GM06990 (cell line): ENCODE measurements around the gene ATP4B.

Source experiments
- DNase-seq: peaks from one replicate; pipeline ENCODE4 v3.0.0-alpha.2; 2011; ENCODE audit not compliant: insufficient read length; ENCODE audit errors: extremely low read depth
- H3K27me3 ChIP-seq: replicated peaks from 2 replicates; pipeline ENCODE4 v1.6.0; 2011; ENCODE audit warnings: low read length; ENCODE audit not compliant: control insufficient read depth, insufficient read depth
- H3K36me3 ChIP-seq: 2 replicates; pipeline ENCODE4 v1.5.1; 2011; ENCODE audit warnings: low read length; ENCODE audit not compliant: control insufficient read depth, insufficient read depth
- H3K4me3 ChIP-seq: replicated peaks from 2 replicates; pipeline ENCODE4 v1.5.1; 2011; ENCODE audit warnings: low read depth, mild to moderate bottlenecking, control low read depth, low read length
- TF ChIP-seq, protein P1 (sequence below): IDR thresholded peaks from 2 replicates; pipeline ENCODE4 v1.5.1; 2011; ENCODE audit warnings: low read length, control low read depth, mild to moderate bottlenecking, inconsistent platforms; ENCODE audit not compliant: insufficient read depth, poor library complexity, severe bottlenecking

Gene ATP4B

GRCh38 chr13:113618455-113618854 lies 39.5 kb downstream of the ATP4B start:
- peaks cover 16% of the 10 kb centered on the region for H3K36me3 ChIP-seq
- DNase-seq: no peak

GRCh38 chr13:113617961-113618360 lies 40.0 kb downstream of the ATP4B start:
- Histone ChIP-seq H3K27me3 (no peaks in the 10 kb centered on the region), H3K4me3 (no peak overlapping the region), H3K36me3 (peaks cover 11% of the 10 kb centered on the region)
- TF ChIP-seq, protein P1, sequence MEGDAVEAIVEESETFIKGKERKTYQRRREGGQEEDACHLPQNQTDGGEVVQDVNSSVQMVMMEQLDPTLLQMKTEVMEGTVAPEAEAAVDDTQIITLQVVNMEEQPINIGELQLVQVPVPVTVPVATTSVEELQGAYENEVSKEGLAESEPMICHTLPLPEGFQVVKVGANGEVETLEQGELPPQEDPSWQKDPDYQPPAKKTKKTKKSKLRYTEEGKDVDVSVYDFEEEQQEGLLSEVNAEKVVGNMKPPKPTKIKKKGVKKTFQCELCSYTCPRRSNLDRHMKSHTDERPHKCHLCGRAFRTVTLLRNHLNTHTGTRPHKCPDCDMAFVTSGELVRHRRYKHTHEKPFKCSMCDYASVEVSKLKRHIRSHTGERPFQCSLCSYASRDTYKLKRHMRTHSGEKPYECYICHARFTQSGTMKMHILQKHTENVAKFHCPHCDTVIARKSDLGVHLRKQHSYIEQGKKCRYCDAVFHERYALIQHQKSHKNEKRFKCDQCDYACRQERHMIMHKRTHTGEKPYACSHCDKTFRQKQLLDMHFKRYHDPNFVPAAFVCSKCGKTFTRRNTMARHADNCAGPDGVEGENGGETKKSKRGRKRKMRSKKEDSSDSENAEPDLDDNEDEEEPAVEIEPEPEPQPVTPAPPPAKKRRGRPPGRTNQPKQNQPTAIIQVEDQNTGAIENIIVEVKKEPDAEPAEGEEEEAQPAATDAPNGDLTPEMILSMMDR: no peak
- DNase-seq: no peak

More at GRCh38 chr13:113618455-113618854, 39.5 kb downstream of the ATP4B start:
- no peak overlapping the region for H3K4me3 ChIP-seq
- H3K27me3 ChIP-seq: no peaks in the 10 kb centered on the region
- TF ChIP-seq, protein P1: no peak

GRCh38 chr13:113616991-113617749 lies 40.8 kb downstream of the ATP4B start:
- H3K4me3 ChIP-seq: no peak overlapping the region
- H3K36me3 ChIP-seq: peaks cover 11% of the 10 kb centered on the region
- TF ChIP-seq, protein P1: no peak
- no peaks in the 10 kb centered on the region for H3K27me3 ChIP-seq
- no peak for DNase-seq

DNA sequence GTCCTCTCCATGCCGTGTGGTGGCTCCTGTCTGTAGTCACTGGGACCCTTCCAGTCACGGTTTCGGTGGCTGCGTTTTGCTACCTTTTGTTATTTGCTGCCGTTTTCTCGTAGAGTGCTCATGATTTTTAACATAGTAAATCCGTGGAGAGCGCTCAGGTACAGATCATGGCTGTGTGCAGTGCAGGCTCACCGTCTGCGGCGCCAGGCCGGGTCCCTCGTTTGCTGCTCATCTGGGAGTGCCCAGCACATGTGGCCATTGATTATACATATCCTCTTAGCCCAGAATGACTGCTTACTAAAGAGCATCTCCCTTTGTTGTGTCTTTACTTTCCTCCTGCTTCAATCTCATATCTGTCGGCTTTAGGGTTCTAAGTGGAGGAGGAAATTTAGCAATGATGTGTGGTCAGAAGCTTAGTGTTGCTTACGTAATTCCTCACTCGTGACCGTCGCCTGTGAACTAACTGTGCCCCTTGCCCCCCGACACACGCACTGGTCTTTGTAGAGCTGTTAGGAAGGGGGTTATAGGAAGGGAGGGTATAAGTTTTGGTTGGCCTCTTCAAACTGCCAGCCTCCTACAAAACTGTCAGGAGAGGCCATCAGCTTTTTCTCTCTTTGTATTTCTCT lies 41.6 kb downstream of the ATP4B start:
- no peak overlapping the region for H3K4me3 ChIP-seq
- DNase-seq: no peak
- no peaks in the 10 kb centered on the region for H3K27me3 ChIP-seq
- H3K36me3 ChIP-seq: peaks cover 16% of the 10 kb centered on the region
- TF ChIP-seq, protein P1: no peak

GRCh38 chr13:113613789-113614379 lies 44.1 kb downstream of the ATP4B start:
- TF ChIP-seq, protein P1: no peak
- peaks cover 19% of the 10 kb centered on the region for H3K36me3 ChIP-seq
- H3K27me3 ChIP-seq: no peaks in the 10 kb centered on the region

More at GRCh38 chr13:113613789-113614379, 44.1 kb downstream of the ATP4B start:
- no peak for DNase-seq
- H3K4me3 ChIP-seq: no peak overlapping the region
